Measurements from ENCODE around the gene TRAFD1. TPM values are rescaled to one million over a fixed set of nuclear protein-coding genes. Genes with fewer than 3 reads are reported as not detected.

TRAFD1 gene
- total and polyA plus RNA-seq, 2 of the 13 experiments (the other 11 are each of a cell fraction or from before 2014, with no cell fraction given) = 9.5 to 20.9 TPM

DNA sequence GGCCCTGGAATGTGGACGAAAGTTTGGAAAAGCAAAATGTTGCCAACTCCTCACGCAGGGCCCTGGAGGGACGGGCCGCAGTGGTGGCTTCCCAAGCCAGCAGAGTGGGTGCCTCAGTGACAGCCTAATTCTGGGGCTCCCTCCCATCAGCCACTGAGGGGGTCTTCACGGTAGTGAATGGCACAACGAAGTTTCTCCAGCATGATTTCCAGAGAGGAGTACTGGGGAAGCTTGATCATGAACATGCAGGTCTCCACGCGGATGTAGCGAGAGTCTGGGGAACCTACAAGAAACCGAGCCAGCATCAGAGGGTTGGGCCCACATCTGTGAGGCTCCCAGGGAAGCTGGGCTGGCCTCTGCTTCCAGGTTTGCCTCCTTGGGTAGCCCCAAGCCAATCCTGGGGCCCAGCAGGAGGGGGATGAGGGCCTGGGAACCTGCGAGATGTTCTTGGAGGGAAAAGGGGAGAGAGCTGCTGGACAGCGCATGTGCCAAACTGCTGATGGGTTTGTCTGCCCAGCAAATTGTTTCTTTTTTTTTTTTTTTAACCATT lies 37.0 kb downstream of the TRAFD1 start (continued):
- TF ChIP-seq, protein P1, sequence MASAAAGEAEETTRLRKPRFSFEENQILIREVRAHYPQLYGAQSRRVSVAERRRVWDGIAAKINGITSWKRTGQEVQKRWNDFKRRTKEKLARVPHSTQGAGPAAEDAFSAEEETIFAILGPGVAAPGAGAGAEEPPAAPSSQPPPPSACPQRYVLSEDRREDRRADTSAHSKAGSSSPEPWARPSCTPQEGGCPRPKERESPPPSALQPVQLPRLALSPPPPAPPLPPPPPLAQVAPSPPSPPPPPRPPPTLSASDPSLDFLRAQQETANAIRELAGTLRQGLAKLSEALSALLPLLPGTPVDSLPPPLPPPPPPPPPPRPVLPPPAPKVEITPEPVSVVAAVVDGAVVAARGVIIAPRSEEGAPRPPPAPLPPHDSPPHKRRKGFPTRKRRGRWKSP (CRISPR knock-in tag; IDR thresholded peaks at IDR 0.05) = no peak
- TF ChIP-seq, protein P2, sequence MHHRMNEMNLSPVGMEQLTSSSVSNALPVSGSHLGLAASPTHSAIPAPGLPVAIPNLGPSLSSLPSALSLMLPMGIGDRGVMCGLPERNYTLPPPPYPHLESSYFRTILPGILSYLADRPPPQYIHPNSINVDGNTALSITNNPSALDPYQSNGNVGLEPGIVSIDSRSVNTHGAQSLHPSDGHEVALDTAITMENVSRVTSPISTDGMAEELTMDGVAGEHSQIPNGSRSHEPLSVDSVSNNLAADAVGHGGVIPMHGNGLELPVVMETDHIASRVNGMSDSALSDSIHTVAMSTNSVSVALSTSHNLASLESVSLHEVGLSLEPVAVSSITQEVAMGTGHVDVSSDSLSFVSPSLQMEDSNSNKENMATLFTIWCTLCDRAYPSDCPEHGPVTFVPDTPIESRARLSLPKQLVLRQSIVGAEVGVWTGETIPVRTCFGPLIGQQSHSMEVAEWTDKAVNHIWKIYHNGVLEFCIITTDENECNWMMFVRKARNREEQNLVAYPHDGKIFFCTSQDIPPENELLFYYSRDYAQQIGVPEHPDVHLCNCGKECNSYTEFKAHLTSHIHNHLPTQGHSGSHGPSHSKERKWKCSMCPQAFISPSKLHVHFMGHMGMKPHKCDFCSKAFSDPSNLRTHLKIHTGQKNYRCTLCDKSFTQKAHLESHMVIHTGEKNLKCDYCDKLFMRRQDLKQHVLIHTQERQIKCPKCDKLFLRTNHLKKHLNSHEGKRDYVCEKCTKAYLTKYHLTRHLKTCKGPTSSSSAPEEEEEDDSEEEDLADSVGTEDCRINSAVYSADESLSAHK (CRISPR knock-in tag; IDR thresholded peaks at IDR 0.05; ENCODE audit: borderline replicate concordance) = no peak
- TF ChIP-seq ZNF333 (CRISPR knock-in tag; IDR thresholded peaks at IDR 0.05; ENCODE audit: borderline replicate concordance) = no peak
- TF ChIP-seq, protein P3, sequence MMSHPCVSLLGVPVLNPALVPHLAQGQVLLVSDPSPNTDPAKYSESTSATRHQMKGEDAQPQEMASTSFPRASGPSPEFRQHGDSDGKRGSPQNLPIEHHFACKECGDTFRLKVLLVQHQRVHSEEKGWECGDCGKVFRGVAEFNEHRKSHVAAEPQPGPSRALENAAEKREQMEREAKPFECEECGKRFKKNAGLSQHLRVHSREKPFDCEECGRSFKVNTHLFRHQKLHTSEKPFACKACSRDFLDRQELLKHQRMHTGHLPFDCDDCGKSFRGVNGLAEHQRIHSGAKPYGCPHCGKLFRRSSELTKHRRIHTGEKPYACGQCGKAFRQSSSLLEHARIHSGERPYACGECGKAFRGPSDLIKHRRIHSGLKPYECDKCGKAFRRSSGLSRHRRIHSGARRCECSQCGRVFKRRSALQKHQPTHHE (CRISPR knock-in tag; IDR thresholded peaks at IDR 0.05; ENCODE audit: borderline replicate concordance) = no peak
- TF ChIP-seq, protein P4, sequence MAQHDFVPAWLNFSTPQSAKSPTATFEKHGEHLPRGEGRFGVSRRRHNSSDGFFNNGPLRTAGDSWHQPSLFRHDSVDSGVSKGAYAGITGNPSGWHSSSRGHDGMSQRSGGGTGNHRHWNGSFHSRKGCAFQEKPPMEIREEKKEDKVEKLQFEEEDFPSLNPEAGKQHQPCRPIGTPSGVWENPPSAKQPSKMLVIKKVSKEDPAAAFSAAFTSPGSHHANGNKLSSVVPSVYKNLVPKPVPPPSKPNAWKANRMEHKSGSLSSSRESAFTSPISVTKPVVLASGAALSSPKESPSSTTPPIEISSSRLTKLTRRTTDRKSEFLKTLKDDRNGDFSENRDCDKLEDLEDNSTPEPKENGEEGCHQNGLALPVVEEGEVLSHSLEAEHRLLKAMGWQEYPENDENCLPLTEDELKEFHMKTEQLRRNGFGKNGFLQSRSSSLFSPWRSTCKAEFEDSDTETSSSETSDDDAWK (CRISPR knock-in tag; IDR thresholded peaks at IDR 0.05) = no peak
- TF ChIP-seq FOXP1 (IDR thresholded peaks at IDR 0.05) = no peak
- TF ChIP-seq FOXP1 (CRISPR knock-in tag; IDR thresholded peaks at IDR 0.05) = no peak
